Activated B cell treated with CpG ODN at 0.5 μM for 24 hours (primary cell): Measurements from ENCODE around the gene MED15. TPM values are rescaled to one million over a fixed set of nuclear protein-coding genes. Genes with fewer than 3 reads are reported as not detected.

Source experiments
- ATAC-seq: fragments of 200-7000 bp; cut with Tn5 transposase; one replicate; pipeline ENCODE4 v1.10.0; 2021; ENCODE audit warnings: low read depth, mild to moderate bottlenecking, moderate library complexity
- CTCF ChIA-PET: fragments of 350-600 bp; sonication (Branson Sonifier 250); formaldehyde crosslinking; loops from one replicate; lab custom pipeline; 2021; ENCODE audit warnings: antibody characterized with exemption; lab: Charles Lee
- POLR2A ChIA-PET: fragments of 350-600 bp; sonication (Branson Sonifier 250); formaldehyde crosslinking; loops from one replicate; lab custom pipeline; 2021; ENCODE audit warnings: antibody characterized with exemption; lab: Charles Lee
- DNase-seq: peaks from one replicate; pipeline ENCODE4 v3.0.0; 2022
- H3K27ac Mint-ChIP-seq: one replicate; pipeline ENCODE4 v1.8.0; 2020; ENCODE audit warnings: mixed read lengths
- H3K27me3 Mint-ChIP-seq: one replicate; pipeline ENCODE4 v1.8.0; 2021; ENCODE audit warnings: mixed read lengths
- H3K36me3 Mint-ChIP-seq: one replicate; pipeline ENCODE4 v1.8.0; 2021; ENCODE audit warnings: low read depth, mixed read lengths
- H3K4me1 Mint-ChIP-seq: one replicate; pipeline ENCODE4 v1.8.0; 2021; ENCODE audit warnings: mixed read lengths
- H3K4me3 Mint-ChIP-seq: one replicate; pipeline ENCODE4 v1.8.0; 2020; ENCODE audit warnings: mild to moderate bottlenecking, mixed read lengths
- H3K9me3 Mint-ChIP-seq: one replicate; pipeline ENCODE4 v1.8.0; 2020; ENCODE audit warnings: mixed read lengths
- intact Hi-C: fragments of 100-400 bp; cut with micrococcal nuclease; formaldehyde crosslinking; loops from one replicate; pipeline ENCODE4 v1.15.1; 2024
- total RNA-seq: library from RNA; stranded (reverse); gene quantifications from 2 replicates; pipeline ENCODE4 v1.2.3, GENCODE V29; 2022
- TF ChIP-seq, protein P1 (sequence below): fragments of 200-600 bp; IDR thresholded peaks from one replicate; pipeline ENCODE4 v1.8.0; 2022; ENCODE audit warnings: antibody characterized with exemption, mild to moderate bottlenecking

The MED15 gene
- total RNA-seq, 1 donor from 2014 or later: 127 TPM

DNA sequence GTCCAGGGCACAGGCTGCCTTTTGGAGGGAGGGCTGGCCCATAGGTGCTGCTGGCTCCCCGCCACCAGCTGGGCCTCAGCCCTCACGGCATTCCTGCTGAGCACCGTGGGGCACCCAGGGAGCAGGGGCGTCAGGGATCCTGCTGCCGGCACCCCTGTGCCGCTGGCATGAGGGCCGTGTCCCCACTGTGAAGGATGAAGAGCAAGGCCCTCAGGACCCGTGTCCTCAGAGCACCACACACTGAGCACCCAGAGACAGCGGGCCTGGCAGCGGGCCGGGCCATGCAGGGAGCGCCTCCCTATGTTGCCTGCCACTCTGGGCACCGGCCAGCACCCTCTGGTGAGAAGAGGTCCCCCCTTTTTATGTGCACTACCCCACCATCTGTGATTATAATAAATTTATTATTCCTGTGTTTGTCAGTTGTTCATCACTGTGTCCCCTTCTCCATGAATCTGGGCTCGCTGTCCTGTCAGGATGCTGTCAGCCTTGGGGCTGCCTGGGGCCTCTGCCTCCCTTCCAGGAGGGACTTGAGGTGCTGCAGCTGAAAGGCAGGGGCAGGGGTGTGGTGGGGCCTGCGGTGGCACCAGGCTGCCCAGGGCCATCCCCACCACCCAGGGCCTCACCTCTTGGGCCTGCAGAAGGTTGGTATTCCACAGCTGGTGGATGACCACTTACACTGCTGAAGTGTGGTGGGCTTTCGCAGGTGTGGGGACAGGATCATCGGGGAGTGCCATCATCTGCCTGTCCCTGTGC, 80.0 kb downstream of the MED15 start:
- TF ChIP-seq, protein P1, sequence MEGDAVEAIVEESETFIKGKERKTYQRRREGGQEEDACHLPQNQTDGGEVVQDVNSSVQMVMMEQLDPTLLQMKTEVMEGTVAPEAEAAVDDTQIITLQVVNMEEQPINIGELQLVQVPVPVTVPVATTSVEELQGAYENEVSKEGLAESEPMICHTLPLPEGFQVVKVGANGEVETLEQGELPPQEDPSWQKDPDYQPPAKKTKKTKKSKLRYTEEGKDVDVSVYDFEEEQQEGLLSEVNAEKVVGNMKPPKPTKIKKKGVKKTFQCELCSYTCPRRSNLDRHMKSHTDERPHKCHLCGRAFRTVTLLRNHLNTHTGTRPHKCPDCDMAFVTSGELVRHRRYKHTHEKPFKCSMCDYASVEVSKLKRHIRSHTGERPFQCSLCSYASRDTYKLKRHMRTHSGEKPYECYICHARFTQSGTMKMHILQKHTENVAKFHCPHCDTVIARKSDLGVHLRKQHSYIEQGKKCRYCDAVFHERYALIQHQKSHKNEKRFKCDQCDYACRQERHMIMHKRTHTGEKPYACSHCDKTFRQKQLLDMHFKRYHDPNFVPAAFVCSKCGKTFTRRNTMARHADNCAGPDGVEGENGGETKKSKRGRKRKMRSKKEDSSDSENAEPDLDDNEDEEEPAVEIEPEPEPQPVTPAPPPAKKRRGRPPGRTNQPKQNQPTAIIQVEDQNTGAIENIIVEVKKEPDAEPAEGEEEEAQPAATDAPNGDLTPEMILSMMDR: no peak
- H3K27ac Mint-ChIP-seq: no peak overlapping the region
- no peaks in the 10 kb centered on the region for H3K9me3 Mint-ChIP-seq
- no peaks in the 10 kb centered on the region for H3K27me3 Mint-ChIP-seq
- no peaks in the 10 kb centered on the region for H3K4me1 Mint-ChIP-seq
- POLR2A ChIA-PET: no interaction called here
- ATAC-seq (no peak), DNase-seq (no peak)
- no peak overlapping the region for H3K4me3 Mint-ChIP-seq
- intact Hi-C loops: no loop called here
- CTCF ChIA-PET: no interaction called here
- H3K36me3 Mint-ChIP-seq: peaks cover 46% of the 10 kb centered on the region

DNA sequence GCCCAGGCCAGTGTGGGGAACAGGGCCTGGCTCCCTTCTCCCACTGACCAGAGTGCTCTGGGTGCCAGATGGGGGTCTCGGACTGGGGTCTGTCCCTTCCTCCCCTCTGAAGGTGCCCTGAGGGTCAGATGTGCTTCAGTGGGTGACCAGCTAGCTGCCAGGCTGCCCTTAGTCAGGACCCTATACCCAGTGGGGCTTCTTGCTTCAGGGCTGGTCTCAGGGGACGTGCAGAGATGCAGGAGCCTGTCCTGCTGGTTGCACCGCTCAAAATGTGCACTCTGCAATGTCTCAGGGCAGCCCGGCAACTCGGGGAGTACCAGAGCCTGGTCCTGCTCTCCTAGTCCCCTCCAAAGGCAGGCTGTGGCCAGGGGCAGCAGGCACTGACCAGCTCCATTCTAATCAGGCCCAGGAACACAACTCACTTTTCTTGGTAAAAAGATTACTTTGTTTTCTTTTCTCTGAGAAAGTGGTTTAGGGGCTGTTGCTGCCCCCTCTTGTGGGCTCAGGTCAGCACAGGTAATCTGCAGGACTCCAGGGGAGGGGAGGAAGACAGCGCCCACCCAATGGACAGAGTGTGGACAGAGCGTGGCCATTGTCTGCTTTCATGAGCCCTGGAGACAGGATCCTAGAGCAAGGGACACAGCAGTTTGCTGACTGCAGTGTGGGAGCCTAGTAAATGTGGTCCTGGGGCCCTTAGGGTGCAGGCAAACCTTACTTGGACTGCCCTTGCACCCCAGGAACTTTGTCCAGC, 80.9 kb downstream of the MED15 start:
- no peak overlapping the region for H3K4me3 Mint-ChIP-seq
- peaks cover 40% of the 10 kb centered on the region for H3K36me3 Mint-ChIP-seq
- ATAC-seq: no peak
- no peak for DNase-seq
- CTCF ChIA-PET: no interaction called here
- H3K27ac Mint-ChIP-seq: no peak overlapping the region
- no peaks in the 10 kb centered on the region for H3K9me3 Mint-ChIP-seq
- POLR2A ChIA-PET: no interaction called here
- no peaks in the 10 kb centered on the region for H3K27me3 Mint-ChIP-seq
- no peaks in the 10 kb centered on the region for H3K4me1 Mint-ChIP-seq
- intact Hi-C loops: no loop called here
- TF ChIP-seq, protein P1: no peak

DNA sequence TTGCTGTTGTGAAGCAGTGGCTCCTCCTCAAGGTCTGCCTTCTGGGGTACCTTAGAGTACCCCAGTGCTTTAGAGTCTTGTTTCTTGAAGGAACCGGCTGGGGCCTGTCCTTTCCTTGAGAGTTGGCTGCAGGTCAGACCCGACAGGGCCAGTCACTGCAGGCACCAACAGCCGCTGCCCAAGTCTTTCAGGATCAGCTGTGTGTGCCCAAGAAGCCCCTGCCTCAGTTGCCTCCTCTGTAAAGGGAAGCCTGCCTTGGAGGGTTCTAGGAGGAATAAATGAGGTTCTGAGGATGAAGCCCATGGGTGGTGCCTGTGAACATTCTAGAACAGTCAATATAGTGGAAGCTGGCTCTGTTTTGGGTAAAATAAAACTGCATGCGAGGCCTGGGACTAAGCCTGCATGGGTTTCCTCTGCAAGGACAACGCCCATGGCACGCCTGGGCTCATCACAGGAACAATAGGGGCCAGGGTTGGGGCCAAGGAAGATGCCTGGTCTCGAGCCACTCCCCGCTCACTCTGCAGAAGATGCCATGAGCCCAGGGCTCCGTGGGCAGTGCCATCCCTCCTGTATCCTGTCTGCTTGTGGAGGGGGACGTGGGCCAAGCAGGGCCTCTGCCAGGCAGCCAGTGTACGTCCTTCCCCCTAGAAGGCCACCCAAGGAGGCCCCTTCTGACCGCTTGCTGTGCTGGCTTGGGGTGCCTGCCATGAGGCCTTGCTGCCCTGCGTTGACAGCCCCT, 81.6 kb downstream of the MED15 start:
- H3K4me3 Mint-ChIP-seq: no peak overlapping the region
- TF ChIP-seq, protein P1: no peak
- H3K27me3 Mint-ChIP-seq: no peaks in the 10 kb centered on the region
- CTCF ChIA-PET: no interaction called here
- no peaks in the 10 kb centered on the region for H3K9me3 Mint-ChIP-seq
- ATAC-seq (no peak), DNase-seq (no peak)
- POLR2A ChIA-PET: no interaction called here
- intact Hi-C loops: no loop called here
- peaks cover 32% of the 10 kb centered on the region for H3K36me3 Mint-ChIP-seq
- H3K4me1 Mint-ChIP-seq: no peaks in the 10 kb centered on the region
- H3K27ac Mint-ChIP-seq: no peak overlapping the region

DNA sequence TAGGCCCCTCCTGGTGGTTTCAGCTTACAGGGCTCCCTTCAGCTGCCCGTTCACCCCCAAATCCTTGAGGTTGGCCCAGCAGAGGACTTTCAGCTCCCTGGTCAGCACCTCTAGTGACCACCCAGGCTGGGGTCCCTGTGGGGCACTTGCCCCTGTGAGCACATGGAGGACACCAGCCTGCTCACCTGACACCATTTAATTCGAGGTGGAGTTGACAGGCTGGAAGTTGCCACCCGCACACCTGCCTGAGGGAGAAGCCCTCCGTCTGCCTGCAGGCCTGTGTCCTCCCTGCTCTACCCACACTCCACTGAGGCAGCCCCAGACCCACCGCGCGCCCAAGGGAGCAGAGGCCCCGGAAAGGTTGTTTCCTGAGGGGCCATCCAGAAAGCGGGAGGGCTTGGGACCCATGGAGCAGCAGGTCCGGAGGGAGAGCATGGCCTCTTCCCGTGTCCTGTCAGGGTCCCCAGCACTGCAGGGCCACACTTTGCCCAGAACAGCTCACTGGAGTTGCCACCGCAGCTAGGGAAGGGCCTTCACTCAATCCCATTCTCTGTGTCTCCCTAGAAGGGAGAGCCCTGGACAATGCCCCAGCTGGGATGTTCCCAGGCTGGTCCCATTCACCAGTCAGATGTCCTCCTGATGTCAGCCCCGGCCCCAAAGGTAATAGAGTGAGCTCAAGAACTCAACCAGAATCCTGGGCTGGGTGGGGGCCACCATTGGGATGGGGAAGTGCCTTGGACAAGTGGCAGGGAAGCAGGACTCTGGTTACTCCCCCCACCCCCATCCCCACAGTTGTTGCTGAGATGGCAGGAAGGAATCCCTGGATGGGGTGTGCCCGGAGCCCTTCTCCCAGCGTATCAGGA, 82.4 kb downstream of the MED15 start:
- H3K4me1 Mint-ChIP-seq: no peaks in the 10 kb centered on the region
- DNase-seq (no peak), ATAC-seq (no peak)
- TF ChIP-seq, protein P1: no peak
- H3K36me3 Mint-ChIP-seq: peaks cover 25% of the 10 kb centered on the region
- ChIA-PET CTCF (no interaction called here), POLR2A (no interaction called here)
- no peak overlapping the region for H3K4me3 Mint-ChIP-seq
- no peaks in the 10 kb centered on the region for H3K9me3 Mint-ChIP-seq
- H3K27me3 Mint-ChIP-seq: no peaks in the 10 kb centered on the region
- intact Hi-C loops: no loop called here
- H3K27ac Mint-ChIP-seq: no peak overlapping the region
